Measurements from ENCODE around the gene PPP1R12B. TPM values are rescaled to one million over a fixed set of nuclear protein-coding genes. Genes with fewer than 3 reads are reported as not detected.
"Not testable (repeated sequence)": the region's sequence is repeated elsewhere in the genome, so short reads cannot be mapped to it uniquely, and the experiment has no call there.

Gene PPP1R12B
- polyA plus RNA-seq, 1 experiment, result 38.6 TPM

DNA sequence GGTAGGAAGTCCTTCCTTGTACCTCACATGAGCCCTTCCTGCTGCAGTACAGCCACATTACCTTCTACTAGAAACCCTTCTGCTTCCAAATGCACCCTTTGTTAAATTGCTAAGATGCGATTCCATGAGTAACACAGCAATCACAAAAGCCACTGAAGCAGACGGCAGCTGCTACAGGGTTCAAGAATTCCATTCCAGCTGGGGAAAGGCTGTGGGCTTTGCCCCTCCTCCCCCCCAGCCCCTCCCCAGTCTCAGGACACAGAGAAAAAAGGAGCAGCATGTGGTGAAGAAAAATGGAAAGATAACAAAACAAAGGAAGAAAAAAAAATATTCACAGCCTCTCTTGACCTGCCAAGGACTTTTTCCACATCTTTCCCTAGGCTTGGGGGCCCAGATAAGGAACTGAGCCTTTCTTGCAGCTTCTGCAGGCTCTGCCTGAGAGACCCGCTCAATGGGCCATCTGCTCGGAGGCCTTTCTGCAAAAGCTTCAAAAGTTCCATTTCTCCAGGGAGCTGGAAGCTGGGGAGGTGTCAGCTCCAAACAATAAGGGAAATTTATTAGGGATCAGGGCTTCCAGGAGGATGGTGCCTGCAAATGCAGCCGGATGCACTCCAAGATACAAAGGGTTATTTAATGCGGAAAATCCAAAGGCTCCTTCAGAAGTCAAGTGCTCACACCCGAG, 289.7 kb downstream of the PPP1R12B start:
- Histone ChIP-seq H3K27me3 (ENCODE audit: control insufficient read depth, insufficient read depth, low read length) (peaks cover 48% of the 10 kb centered on the region), H3K27ac (ENCODE audit: low read depth, low read length) (no peak overlapping the region), H3K9me3 (ENCODE audit: control insufficient read depth, insufficient read depth, low read length) (no peaks in the 10 kb centered on the region; the same call in 1 of the 2 replicates), H3K4me3 (ENCODE audit: low read depth, low read length) (no peak overlapping the region)
- ChIA-PET CTCF (interaction anchor here (0.6 kb wide), 1 partner anchor 12 kb away, joined by 3 read pairs; no protein-coding TSS in a partner anchor), POLR2A (no interaction called here)
- TF ChIP-seq, protein P1, sequence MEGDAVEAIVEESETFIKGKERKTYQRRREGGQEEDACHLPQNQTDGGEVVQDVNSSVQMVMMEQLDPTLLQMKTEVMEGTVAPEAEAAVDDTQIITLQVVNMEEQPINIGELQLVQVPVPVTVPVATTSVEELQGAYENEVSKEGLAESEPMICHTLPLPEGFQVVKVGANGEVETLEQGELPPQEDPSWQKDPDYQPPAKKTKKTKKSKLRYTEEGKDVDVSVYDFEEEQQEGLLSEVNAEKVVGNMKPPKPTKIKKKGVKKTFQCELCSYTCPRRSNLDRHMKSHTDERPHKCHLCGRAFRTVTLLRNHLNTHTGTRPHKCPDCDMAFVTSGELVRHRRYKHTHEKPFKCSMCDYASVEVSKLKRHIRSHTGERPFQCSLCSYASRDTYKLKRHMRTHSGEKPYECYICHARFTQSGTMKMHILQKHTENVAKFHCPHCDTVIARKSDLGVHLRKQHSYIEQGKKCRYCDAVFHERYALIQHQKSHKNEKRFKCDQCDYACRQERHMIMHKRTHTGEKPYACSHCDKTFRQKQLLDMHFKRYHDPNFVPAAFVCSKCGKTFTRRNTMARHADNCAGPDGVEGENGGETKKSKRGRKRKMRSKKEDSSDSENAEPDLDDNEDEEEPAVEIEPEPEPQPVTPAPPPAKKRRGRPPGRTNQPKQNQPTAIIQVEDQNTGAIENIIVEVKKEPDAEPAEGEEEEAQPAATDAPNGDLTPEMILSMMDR (IDR thresholded peaks at IDR 0.05; ENCODE audit: low read depth, low read length), result no peak
- no peak for DNase-seq (ENCODE audit: low read depth, low spot score)

DNA sequence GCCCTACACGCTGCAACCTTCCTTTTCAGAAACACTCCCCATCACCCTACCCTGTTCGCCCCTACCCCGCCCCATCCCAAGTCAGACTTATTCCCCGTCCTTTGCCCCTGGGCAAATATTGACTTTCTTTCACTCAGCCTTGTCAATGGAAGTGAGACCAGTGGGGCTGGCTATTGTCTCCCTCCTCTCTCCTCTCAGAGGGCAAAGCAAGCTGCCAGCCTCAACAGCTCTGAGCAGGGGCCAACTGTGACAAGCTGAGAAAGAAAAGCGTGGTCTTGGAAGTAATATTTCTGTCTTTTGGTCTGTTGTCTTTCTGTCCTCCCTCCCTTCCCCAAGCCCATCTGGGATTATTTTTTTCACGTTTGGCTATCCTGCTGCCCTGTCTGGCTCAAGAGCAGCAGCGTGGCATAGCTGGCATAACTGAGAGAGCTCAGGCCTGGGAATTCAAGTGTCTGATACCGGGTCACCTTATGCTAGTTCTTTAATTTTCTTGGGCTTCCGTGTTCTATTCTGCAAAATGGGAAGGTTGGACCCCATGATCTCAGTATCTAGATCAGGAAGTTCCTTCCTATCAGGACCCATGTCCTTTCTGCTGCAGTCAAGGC, 290.3 kb downstream of the PPP1R12B start:
- CTCF ChIA-PET; H3K4me3 ChIP-seq (ENCODE audit: low read depth, low read length); H3K27ac ChIP-seq (ENCODE audit: low read depth, low read length); DNase-seq (ENCODE audit: low read depth, low spot score); POLR2A ChIA-PET; H3K9me3 ChIP-seq (ENCODE audit: control insufficient read depth, insufficient read depth, low read length): not testable (repeated sequence)
- peaks cover 51% of the 10 kb centered on the region for H3K27me3 ChIP-seq (ENCODE audit: control insufficient read depth, insufficient read depth, low read length)

DNA sequence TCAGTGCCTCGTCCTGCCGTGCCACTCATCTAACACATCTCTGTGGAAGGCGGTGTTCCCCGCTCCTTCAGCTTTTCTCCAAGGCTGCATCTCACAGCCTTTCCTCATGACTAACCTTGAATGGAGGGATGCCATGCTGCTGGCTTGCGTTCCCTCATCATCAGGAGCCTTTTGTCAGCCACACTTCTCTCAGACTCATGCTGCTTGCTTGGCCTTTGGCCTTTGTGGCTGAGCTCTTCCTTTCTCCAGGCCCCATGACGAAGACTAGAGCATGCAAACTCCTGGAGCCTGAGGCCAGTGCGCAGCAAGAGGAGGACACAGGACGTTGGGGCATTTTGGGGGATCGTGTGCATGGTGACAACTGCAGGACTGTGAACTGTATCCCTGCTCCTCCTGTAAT, 291.0 kb downstream of the PPP1R12B start:
- ChIA-PET POLR2A (no interaction called here), CTCF (no interaction called here)
- TF ChIP-seq, protein P1 (IDR thresholded peaks at IDR 0.05; ENCODE audit: low read depth, low read length), result no peak
- peaks cover 58% of the 10 kb centered on the region for H3K27me3 ChIP-seq (ENCODE audit: control insufficient read depth, insufficient read depth, low read length)
- H3K4me3 ChIP-seq (ENCODE audit: low read depth, low read length), result no peak overlapping the region
- no peak overlapping the region for H3K27ac ChIP-seq (ENCODE audit: low read depth, low read length)
- H3K9me3 ChIP-seq (ENCODE audit: control insufficient read depth, insufficient read depth, low read length), result no peaks in the 10 kb centered on the region; the same call in 1 of the 2 replicates
- peak; percentile 39 for DNase-seq (ENCODE audit: low read depth, low spot score)

DNA sequence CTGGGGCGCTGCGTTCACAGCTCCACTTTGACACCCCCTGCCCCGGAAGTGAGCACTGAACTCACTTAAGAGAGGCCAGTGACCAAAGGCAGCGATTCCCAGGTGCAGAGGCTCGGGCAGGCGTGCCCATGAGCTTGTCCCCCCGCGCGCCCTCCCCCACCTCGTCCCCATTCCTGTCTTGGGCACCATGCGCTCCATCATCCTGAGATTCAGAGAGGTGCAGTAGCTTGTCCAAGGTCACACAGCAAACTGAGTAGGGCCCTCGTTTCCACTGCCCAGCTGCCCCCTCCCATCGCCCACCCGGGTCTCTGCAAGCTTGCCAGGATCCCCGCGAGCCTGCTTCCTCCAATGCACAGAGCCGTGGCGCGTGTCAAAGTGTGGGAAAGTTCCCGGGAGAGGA, 293.7 kb downstream of the PPP1R12B start:
- peaks cover 75% of the 10 kb centered on the region for H3K27me3 ChIP-seq (ENCODE audit: control insufficient read depth, insufficient read depth, low read length)
- CTCF ChIA-PET, result no interaction called here
- POLR2A ChIA-PET, result interaction anchor here (0.6 to 0.8 kb wide), 2 partner anchors 13 to 144 kb away, joined by 3 read pairs; no protein-coding TSS in a partner anchor
- no peak for DNase-seq (ENCODE audit: low read depth, low spot score)
- no peaks in the 10 kb centered on the region; the same call in 1 of the 2 replicates for H3K9me3 ChIP-seq (ENCODE audit: control insufficient read depth, insufficient read depth, low read length)
- TF ChIP-seq, protein P1 (IDR thresholded peaks at IDR 0.05; ENCODE audit: low read depth, low read length), result no peak
- H3K4me3 ChIP-seq (ENCODE audit: low read depth, low read length), result no peak overlapping the region
- no peak overlapping the region for H3K27ac ChIP-seq (ENCODE audit: low read depth, low read length)

Small RNA genes within 50 kb of the gene (small RNA-seq; reads per million reads assigned to genes)
- gene AC099336.2 (ENCODE audit: insufficient read length, low read depth), result not detected
- not detected for gene RF00156 (ENCODE audit: insufficient read length, low read depth)
- gene RNU6-89P (ENCODE audit: insufficient read length, low read depth), result not detected

Other genes with a start within 250 kb of the PPP1R12B start
- not detected in 2 replicates for gene GPR37L1, start 225.8 kb upstream of the PPP1R12B start, polyA plus RNA-seq (2011; rRNA removed)
- 50.9 and 58.0 TPM in 2 replicates for gene ARL8A, start 204.0 kb upstream of the PPP1R12B start, polyA plus RNA-seq (2011; rRNA removed)
- gene PTPN7, start 188.1 kb upstream of the PPP1R12B start, polyA plus RNA-seq (2011; rRNA removed), result not detected in 2 replicates
- not detected in 2 replicates for gene LGR6, start 154.9 kb upstream of the PPP1R12B start, polyA plus RNA-seq (2011; rRNA removed)
- gene UBE2T, start 6.8 kb upstream of the PPP1R12B start, polyA plus RNA-seq (2011; rRNA removed), result 38.4 and 44.1 TPM in 2 replicates

All from AG04450 (cell line).